K562 (cell line): ENCODE results near the gene NTSR1.

Experiments used
- EP300 ChIP-seq: IDR thresholded peaks from 2 replicates; pipeline ENCODE4 v1.6.1; 2012; ENCODE audit warnings: low read length, improper control_type of control experiment
- FOXJ3 ChIP-seq: sonication (generic); formaldehyde crosslinking; IDR thresholded peaks from 2 replicates; pipeline ENCODE4 v1.4.0; 2020; ENCODE audit warnings: mild to moderate bottlenecking, missing genetic modification reagents
- MXI1 ChIP-seq: IDR thresholded peaks from 2 replicates; pipeline ENCODE4 v1.6.1; 2011; ENCODE audit warnings: low read depth, mild to moderate bottlenecking, improper control_type of control experiment, low read length
- NFYB ChIP-seq: IDR thresholded peaks from 2 replicates; pipeline ENCODE4 v1.6.1; 2011; ENCODE audit warnings: mild to moderate bottlenecking, moderate library complexity; ENCODE audit not compliant: insufficient read length; ENCODE audit errors: extremely low read depth
- SRSF9 ChIP-seq: fragments of 200-400 bp; formaldehyde crosslinking; IDR thresholded peaks from 2 replicates; pipeline ENCODE4 v1.6.1; 2017; ENCODE audit warnings: low read depth, low read length, borderline replicate concordance
- TF ChIP-seq, protein P1 (sequence below), 2 experiments: fragments of 200-800 bp in 1 of 2; sonication (Bioruptor generic) in 1 of 2; sonication (generic) in 1 of 2; formaldehyde crosslinking in 1 of 2; IDR thresholded peaks in 1 of 2; conservative IDR thresholded peaks in 1 of 2; 2 replicates each; pipeline versions ENCODE4 v1.5.0 to v1.6.1; 2016 to 2020; ENCODE audit warnings: missing compliant biosample characterization in 1 of 2, missing genetic modification characterization in 1 of 2, missing genetic modification reagents in 1 of 2
- TF ChIP-seq, protein P2 (sequence below), 3 experiments: IDR thresholded peaks in 2 of 3; conservative IDR thresholded peaks in 1 of 3; 2 replicates each; pipeline ENCODE4 v1.5.1; 2011 to 2012; ENCODE audit warnings: low read length in 3 of 3, mild to moderate bottlenecking in 3 of 3, control low read depth in 2 of 3, improper control_type of control experiment in 1 of 3, inconsistent platforms in 1 of 3, low read depth in 1 of 3, mixed read lengths in 1 of 3, moderate library complexity in 1 of 3; ENCODE audit not compliant: insufficient read depth in 2 of 3

DNA sequence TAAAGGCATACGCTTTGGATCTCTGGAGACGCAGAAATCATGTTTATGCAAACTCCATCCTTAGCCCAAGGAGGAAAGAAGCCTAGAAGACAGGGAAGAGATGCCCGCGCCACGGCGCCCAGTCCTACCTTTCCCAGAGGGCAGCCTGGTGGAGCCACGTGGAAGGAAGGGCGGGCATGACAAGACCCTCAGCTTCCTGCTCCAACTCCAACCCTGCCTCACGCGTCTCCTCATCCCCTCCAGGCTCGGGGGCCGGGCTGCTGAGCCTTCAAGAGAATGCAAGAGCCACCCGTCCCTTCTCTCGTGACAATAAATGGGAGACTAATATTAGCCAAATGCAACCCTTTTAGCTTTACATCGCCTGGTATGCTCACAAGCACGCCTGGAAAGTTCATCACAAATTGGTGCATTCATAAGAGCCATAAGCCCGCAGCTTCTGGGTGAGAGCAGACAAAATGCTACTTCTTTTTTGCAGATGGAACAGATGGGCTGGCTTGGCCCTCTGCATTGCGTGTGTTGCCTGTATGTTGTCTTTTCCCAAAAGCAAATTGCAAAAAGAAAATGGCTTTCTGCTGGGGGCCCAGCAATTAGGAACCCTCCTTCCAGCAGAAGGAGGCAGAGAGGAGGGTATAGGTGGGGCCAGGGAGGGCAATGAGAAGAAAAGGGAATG is 8.2 kb upstream of the NTSR1 start:
- TF ChIP-seq MXI1 (no peak), FOXJ3 (CRISPR knock-in tag) (no peak), EP300 (no peak), SRSF9 (no peak), NFYB (no peak)
- TF ChIP-seq, protein P1, sequence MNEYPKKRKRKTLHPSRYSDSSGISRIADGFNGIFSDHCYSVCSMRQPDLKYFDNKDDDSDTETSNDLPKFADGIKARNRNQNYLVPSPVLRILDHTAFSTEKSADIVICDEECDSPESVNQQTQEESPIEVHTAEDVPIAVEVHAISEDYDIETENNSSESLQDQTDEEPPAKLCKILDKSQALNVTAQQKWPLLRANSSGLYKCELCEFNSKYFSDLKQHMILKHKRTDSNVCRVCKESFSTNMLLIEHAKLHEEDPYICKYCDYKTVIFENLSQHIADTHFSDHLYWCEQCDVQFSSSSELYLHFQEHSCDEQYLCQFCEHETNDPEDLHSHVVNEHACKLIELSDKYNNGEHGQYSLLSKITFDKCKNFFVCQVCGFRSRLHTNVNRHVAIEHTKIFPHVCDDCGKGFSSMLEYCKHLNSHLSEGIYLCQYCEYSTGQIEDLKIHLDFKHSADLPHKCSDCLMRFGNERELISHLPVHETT (CRISPR knock-in tag; conservative IDR thresholded peaks at IDR 0.05 in 1 of 2, IDR thresholded peaks at IDR 0.05 in 1 of 2): no peak
- TF ChIP-seq, protein P2, sequence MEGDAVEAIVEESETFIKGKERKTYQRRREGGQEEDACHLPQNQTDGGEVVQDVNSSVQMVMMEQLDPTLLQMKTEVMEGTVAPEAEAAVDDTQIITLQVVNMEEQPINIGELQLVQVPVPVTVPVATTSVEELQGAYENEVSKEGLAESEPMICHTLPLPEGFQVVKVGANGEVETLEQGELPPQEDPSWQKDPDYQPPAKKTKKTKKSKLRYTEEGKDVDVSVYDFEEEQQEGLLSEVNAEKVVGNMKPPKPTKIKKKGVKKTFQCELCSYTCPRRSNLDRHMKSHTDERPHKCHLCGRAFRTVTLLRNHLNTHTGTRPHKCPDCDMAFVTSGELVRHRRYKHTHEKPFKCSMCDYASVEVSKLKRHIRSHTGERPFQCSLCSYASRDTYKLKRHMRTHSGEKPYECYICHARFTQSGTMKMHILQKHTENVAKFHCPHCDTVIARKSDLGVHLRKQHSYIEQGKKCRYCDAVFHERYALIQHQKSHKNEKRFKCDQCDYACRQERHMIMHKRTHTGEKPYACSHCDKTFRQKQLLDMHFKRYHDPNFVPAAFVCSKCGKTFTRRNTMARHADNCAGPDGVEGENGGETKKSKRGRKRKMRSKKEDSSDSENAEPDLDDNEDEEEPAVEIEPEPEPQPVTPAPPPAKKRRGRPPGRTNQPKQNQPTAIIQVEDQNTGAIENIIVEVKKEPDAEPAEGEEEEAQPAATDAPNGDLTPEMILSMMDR (IDR thresholded peaks at IDR 0.05 in 2 of 3, conservative IDR thresholded peaks at IDR 0.05 in 1 of 3; ENCODE audit: insufficient read depth in 2 of 3, low read depth in 1 of 3, low read length in 3 of 3): no peak
